A549 (cell line): ENCODE results near the gene POC1A. TPM values are rescaled to one million over a fixed set of nuclear protein-coding genes. Genes with fewer than 3 reads are reported as not detected.

Experiments used
- ATAC-seq, 2 experiments: fragments of 200-7000 bp in 1 of 2; fragments of >200 bp in 1 of 2; cut with Nextera tagmentation in 1 of 2; cut with Tn5 transposase in 1 of 2; 3 replicates each; pipeline versions ENCODE4 v1.8.0 to v1.9.1; 2018 to 2020; ENCODE audit warnings: mild to moderate bottlenecking in 1 of 2, moderate library complexity in 1 of 2
- CTCF ChIA-PET: fragments of 300-600 bp; sonication (Branson Sonifier 250); formaldehyde crosslinking; extraction: SDS; loops from one replicate; lab custom pipeline; 2021; ENCODE audit warnings: antibody characterized with exemption, inconsistent platforms; lab: Yijun Ruan, JAX
- POLR2A ChIA-PET: fragments of 350-600 bp; formaldehyde crosslinking; extraction: SDS; loops from one replicate; lab custom pipeline; 2021; ENCODE audit warnings: antibody characterized with exemption, inconsistent platforms; lab: Yijun Ruan, JAX
- DNase-seq, 2 experiments: peaks; one replicate each; pipeline versions ENCODE4 v3.0.0 to v3.0.0-alpha.2; 2011 to 2016; ENCODE audit warnings: low read depth in 1 of 2, low spot score in 1 of 2
- FAIRE-seq: peaks from 2 replicates; lab custom pipeline; 2011; peaks lifted over from hg19 to GRCh38; lab: Jason Lieb, UNC
- H3K27ac ChIP-seq, 2 experiments: fragments of >200 bp; sonication (Bioruptor Twin); formaldehyde crosslinking; 3 replicates each; pipeline ENCODE4 v1.5.1; 2016 to 2017
- H3K4me1 ChIP-seq: fragments of >200 bp; sonication (Bioruptor Twin); formaldehyde crosslinking; 3 replicates; pipeline ENCODE4 v1.6.1; 2016
- H3K4me2 ChIP-seq: fragments of >200 bp; sonication (Bioruptor Twin); formaldehyde crosslinking; 3 replicates; pipeline ENCODE4 v1.6.1; 2016
- H3K4me3 ChIP-seq: fragments of >200 bp; sonication (Bioruptor Twin); formaldehyde crosslinking; 3 replicates; pipeline ENCODE4 v1.5.1; 2016
- H3K9me3 ChIP-seq: fragments of >200 bp; sonication (Bioruptor Twin); formaldehyde crosslinking; 3 replicates; pipeline ENCODE4 v1.6.1; 2016
- CBX2 ChIP-seq: fragments of 200-600 bp; sonication (generic); IDR thresholded peaks from 2 replicates; pipeline ENCODE4 v1.6.1; 2016; ENCODE audit warnings: low read depth, mild to moderate bottlenecking, borderline replicate concordance
- EHMT2 ChIP-seq: fragments of 200-600 bp; sonication (generic); IDR thresholded peaks from 2 replicates; pipeline ENCODE4 v1.6.1; 2016; ENCODE audit warnings: antibody characterized with exemption, low read depth, mild to moderate bottlenecking, moderate library complexity
- ESRRA ChIP-seq: fragments of 150-350 bp; IDR thresholded peaks from 2 replicates; pipeline ENCODE4 v1.6.1; 2014; ENCODE audit warnings: mild to moderate bottlenecking, low read length, borderline replicate concordance
- FOSB ChIP-seq: fragments of 250-450 bp; sonication (Bioruptor Pico); IDR thresholded peaks from 2 replicates; pipeline ENCODE4 v1.5.0; 2020; ENCODE audit warnings: mild to moderate bottlenecking, moderate library complexity
- HOXB5 ChIP-seq: fragments of 250-450 bp; sonication (Bioruptor Pico); IDR thresholded peaks from 2 replicates; pipeline ENCODE4 v1.5.0; 2020; ENCODE audit warnings: mild to moderate bottlenecking, moderate library complexity
- JUN ChIP-seq, 2 experiments: fragments of >200 bp; sonication (Bioruptor Twin); formaldehyde crosslinking; IDR thresholded peaks; 2 replicates in 1 of 2; 3 replicates in 1 of 2; pipeline ENCODE4 v1.6.1; 2016 to 2017
- JUNB ChIP-seq: fragments of >200 bp; sonication (Bioruptor Twin); formaldehyde crosslinking; IDR thresholded peaks from 2 replicates; pipeline ENCODE4 v1.6.1; 2016
- MYC ChIP-seq: IDR thresholded peaks from 2 replicates; pipeline ENCODE4 v1.6.1; 2012; ENCODE audit warnings: mild to moderate bottlenecking, inconsistent platforms, low read length, improper control_type of control experiment, borderline replicate concordance
- PHF8 ChIP-seq: fragments of 200-600 bp; sonication (generic); IDR thresholded peaks from 2 replicates; pipeline ENCODE4 v1.6.1; 2016; ENCODE audit warnings: low read depth, mild to moderate bottlenecking, antibody characterized with exemption, moderate library complexity, borderline replicate concordance
- POLR2A ChIP-seq: IDR thresholded peaks from 2 replicates; pipeline ENCODE4 v1.6.1; 2012; ENCODE audit warnings: mild to moderate bottlenecking, low read length
- POLR2AphosphoS2 ChIP-seq: conservative IDR thresholded peaks from 2 replicates; pipeline ENCODE4 v1.6.1; 2012; ENCODE audit warnings: low read length, improper control_type of control experiment, inconsistent platforms
- RAD21 ChIP-seq, 2 experiments: fragments of >200 bp in 1 of 2; sonication (Bioruptor Twin) in 1 of 2; formaldehyde crosslinking in 1 of 2; IDR thresholded peaks in 1 of 2; conservative IDR thresholded peaks in 1 of 2; 2 replicates in 1 of 2; 3 replicates in 1 of 2; pipeline ENCODE4 v1.6.1; 2012 to 2018; ENCODE audit warnings: inconsistent platforms in 1 of 2
- RARB ChIP-seq: fragments of 250-450 bp; sonication (Bioruptor Pico); IDR thresholded peaks from 2 replicates; pipeline ENCODE4 v1.8.0; 2021; ENCODE audit warnings: mild to moderate bottlenecking, moderate library complexity
- RFX5 ChIP-seq: fragments of 450-650 bp; IDR thresholded peaks from 2 replicates; pipeline ENCODE4 v1.7.1; 2014; ENCODE audit warnings: antibody characterized with exemption, mild to moderate bottlenecking, moderate library complexity
- RNF2 ChIP-seq: fragments of 200-600 bp; sonication (generic); IDR thresholded peaks from 2 replicates; pipeline ENCODE4 v1.6.1; 2016; ENCODE audit warnings: low read depth, mild to moderate bottlenecking, antibody characterized with exemption, moderate library complexity, borderline replicate concordance
- TFCP2L1 ChIP-seq: fragments of 250-450 bp; sonication (Bioruptor Pico); IDR thresholded peaks from 2 replicates; pipeline ENCODE4 v1.5.0; 2021; ENCODE audit warnings: mild to moderate bottlenecking
- TP53 ChIP-seq: fragments of 250-450 bp; sonication (Bioruptor Pico); IDR thresholded peaks from 2 replicates; pipeline ENCODE4 v1.5.0; 2021; ENCODE audit warnings: mild to moderate bottlenecking, moderate library complexity
- ZSCAN20 ChIP-seq: fragments of 250-450 bp; sonication (Bioruptor Pico); IDR thresholded peaks from 2 replicates; pipeline ENCODE4 v1.8.0; 2022; ENCODE audit warnings: mild to moderate bottlenecking, moderate library complexity
- WGBS: methylation state at CpG from one replicate; pipeline ENCODE4 v1.1.6; 2017; ENCODE audit errors: missing lambda C conversion rate; 5-methylcytosine and 5-hydroxymethylcytosine counted together
- polyA plus RNA-seq, 4 experiments: library from polyadenylated mRNA; depleted of rRNA in 3 of 4; stranded (reverse); fragments of >200 nt; fragmentation: RNase III in 1 of 4; extraction: RNeasy Plus Mini Kit Qiagen cat#74134 plus additional on column Dnase treatment in 1 of 4; gene quantifications; 2 replicates in 3 of 4; 3 replicates in 1 of 4; pipeline ENCODE4 v1.2.3, GENCODE V29; 2011 to 2017
- TF ChIP-seq, protein P1 (sequence below): fragments of 150-350 bp; IDR thresholded peaks from 2 replicates; pipeline ENCODE4 v1.6.1; 2014; ENCODE audit warnings: low read depth, mild to moderate bottlenecking, low read length
- TF ChIP-seq, protein P2 (sequence below): fragments of >200 bp; sonication (Bioruptor Twin); formaldehyde crosslinking; IDR thresholded peaks from 3 replicates; pipeline ENCODE4 v1.5.1; 2016
- TF ChIP-seq, protein P3 (sequence below): fragments of 200-600 bp; sonication (generic); IDR thresholded peaks from 2 replicates; pipeline ENCODE4 v1.6.1; 2016; ENCODE audit warnings: antibody characterized with exemption, mild to moderate bottlenecking, moderate library complexity
- TF ChIP-seq, protein P4 (sequence below): fragments of >200 bp; sonication (Bioruptor Twin); formaldehyde crosslinking; IDR thresholded peaks from 2 replicates; pipeline ENCODE4 v1.6.1; 2016

The POC1A gene
- polyA plus RNA-seq, 2 of the 4 experiments (the other 2 are of a cell fraction): 9.4 to 14.1 TPM

DNA sequence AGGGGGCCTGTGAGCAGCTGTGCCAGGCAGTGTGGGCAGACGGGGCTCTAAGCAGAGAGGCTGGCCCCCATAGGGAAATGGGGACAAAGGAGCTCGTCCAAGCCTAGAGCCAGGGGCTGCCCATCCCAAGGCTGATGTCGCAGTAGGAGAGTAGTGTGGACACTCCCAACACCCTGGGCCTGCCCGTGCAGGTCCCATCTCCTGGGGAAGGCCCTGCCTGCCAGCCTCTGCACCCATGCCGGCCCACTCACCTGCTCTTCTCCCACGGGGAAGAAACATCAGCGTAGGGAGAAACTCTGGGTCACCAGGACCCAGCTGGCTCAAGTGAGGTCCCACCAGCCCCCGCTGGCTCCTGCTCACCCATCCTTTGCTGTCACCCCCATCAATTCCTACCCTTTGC lies 87.2 kb downstream of the POC1A start:
- FAIRE-seq (no peak), ATAC-seq (no peak), DNase-seq (no peak)
- no peak for TF ChIP-seq CBX2
- no peak for TF ChIP-seq TP53 (CRISPR knock-in tag)
- TF ChIP-seq TFCP2L1: no peak
- TF ChIP-seq ZSCAN20: no peak
- TF ChIP-seq FOSB: no peak
- TF ChIP-seq POLR2A: no peak
- TF ChIP-seq RAD21 (conservative IDR thresholded peaks at IDR 0.05 in 1 of 2, IDR thresholded peaks at IDR 0.05 in 1 of 2): no peak
- TF ChIP-seq RARB (CRISPR knock-in tag): no peak
- no peak for TF ChIP-seq RFX5
- TF ChIP-seq PHF8: no peak
- no peak for TF ChIP-seq JUN (IDR thresholded peaks at IDR 0.05)
- TF ChIP-seq RNF2: no peak
- no peak for TF ChIP-seq HOXB5
- TF ChIP-seq ESRRA: no peak
- Histone ChIP-seq H3K4me2 (no peak overlapping the region), H3K4me3 (no peak overlapping the region), H3K27ac (no peak overlapping the region), H3K4me1 (peaks cover 8% of the 10 kb centered on the region), H3K9me3 (no peaks in the 10 kb centered on the region)
- ChIA-PET POLR2A (no interaction called here), CTCF (interaction anchor here (1.1 kb wide), 1 partner anchor 11 kb away, joined by 4 read pairs; no protein-coding TSS in a partner anchor)
- WGBS: 89% methylated on average over 5 of the region's 8 CpGs

DNA sequence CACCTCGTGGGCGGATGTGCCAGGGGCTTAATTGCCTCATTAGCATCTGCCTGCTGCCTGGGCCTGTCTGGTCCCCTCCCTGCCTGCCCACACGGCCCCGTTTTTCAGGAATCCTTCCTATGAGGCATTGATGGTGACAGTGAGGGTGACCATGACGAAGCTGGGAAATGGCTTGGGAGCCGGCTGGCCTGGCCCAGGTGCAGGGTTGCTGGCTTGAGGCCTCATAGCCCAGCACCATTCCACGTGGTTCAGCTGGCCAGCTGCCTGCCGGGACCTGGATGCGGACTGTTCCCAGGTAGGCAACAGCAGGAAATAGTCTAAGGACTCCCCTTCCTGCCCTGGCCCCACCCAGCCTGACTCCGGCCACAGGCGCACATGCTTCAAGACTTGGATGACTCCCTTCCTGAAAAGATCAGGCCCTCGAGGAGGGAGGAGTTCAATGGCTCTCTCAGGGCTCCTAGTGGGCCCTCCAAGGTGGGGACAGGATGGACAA lies 88.9 kb downstream of the POC1A start:
- ChIA-PET POLR2A (no interaction called here), CTCF (no interaction called here)
- FAIRE-seq (no peak), DNase-seq (no peak), ATAC-seq (no peak)
- Histone ChIP-seq H3K4me2 (no peak overlapping the region), H3K9me3 (no peaks in the 10 kb centered on the region), H3K27ac (no peak overlapping the region), H3K4me1 (peaks cover 8% of the 10 kb centered on the region), H3K4me3 (no peak overlapping the region)
- 67% methylated on average over 11 of the region's 12 CpGs for whole genome bisulfite sequencing
- TF ChIP-seq, protein P1, sequence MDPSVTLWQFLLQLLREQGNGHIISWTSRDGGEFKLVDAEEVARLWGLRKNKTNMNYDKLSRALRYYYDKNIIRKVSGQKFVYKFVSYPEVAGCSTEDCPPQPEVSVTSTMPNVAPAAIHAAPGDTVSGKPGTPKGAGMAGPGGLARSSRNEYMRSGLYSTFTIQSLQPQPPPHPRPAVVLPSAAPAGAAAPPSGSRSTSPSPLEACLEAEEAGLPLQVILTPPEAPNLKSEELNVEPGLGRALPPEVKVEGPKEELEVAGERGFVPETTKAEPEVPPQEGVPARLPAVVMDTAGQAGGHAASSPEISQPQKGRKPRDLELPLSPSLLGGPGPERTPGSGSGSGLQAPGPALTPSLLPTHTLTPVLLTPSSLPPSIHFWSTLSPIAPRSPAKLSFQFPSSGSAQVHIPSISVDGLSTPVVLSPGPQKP: no peak

DNA sequence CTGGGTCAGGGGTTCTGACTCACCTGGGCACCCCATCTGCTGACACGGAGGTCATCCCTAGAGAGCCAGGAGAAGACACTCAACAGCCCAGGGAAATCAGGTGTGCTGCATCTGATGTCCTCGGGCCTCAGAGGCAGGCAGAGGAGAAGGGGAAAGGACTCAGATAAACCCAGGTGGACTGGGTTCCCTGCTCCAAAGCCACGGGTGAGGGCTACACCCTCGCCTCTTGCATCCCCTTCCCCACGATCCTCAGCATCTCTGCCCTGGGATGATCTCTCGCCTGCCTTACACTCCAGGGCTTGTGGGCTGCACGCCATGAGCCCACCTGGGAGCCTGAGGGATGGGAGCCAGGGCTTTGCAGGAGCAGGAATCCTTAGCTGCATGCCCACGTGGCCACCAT lies 89.7 kb downstream of the POC1A start:
- no peak overlapping the region for H3K4me3 ChIP-seq
- ATAC-seq (no peak), DNase-seq (no peak), FAIRE-seq (no peak)
- H3K4me1 ChIP-seq: peaks cover 8% of the 10 kb centered on the region
- 84% methylated on average over 6 of the region's 8 CpGs for WGBS
- no peak overlapping the region for H3K4me2 ChIP-seq
- no peaks in the 10 kb centered on the region for H3K9me3 ChIP-seq
- CTCF ChIA-PET: no interaction called here
- no peak overlapping the region for H3K27ac ChIP-seq
- POLR2A ChIA-PET: no interaction called here
- TF ChIP-seq MYC (no peak), JUN (IDR thresholded peaks at IDR 0.05) (no peak), JUNB (no peak), POLR2AphosphoS2 (no peak), EHMT2 (no peak)
- TF ChIP-seq, protein P2, sequence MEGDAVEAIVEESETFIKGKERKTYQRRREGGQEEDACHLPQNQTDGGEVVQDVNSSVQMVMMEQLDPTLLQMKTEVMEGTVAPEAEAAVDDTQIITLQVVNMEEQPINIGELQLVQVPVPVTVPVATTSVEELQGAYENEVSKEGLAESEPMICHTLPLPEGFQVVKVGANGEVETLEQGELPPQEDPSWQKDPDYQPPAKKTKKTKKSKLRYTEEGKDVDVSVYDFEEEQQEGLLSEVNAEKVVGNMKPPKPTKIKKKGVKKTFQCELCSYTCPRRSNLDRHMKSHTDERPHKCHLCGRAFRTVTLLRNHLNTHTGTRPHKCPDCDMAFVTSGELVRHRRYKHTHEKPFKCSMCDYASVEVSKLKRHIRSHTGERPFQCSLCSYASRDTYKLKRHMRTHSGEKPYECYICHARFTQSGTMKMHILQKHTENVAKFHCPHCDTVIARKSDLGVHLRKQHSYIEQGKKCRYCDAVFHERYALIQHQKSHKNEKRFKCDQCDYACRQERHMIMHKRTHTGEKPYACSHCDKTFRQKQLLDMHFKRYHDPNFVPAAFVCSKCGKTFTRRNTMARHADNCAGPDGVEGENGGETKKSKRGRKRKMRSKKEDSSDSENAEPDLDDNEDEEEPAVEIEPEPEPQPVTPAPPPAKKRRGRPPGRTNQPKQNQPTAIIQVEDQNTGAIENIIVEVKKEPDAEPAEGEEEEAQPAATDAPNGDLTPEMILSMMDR: no peak
- TF ChIP-seq, protein P3, sequence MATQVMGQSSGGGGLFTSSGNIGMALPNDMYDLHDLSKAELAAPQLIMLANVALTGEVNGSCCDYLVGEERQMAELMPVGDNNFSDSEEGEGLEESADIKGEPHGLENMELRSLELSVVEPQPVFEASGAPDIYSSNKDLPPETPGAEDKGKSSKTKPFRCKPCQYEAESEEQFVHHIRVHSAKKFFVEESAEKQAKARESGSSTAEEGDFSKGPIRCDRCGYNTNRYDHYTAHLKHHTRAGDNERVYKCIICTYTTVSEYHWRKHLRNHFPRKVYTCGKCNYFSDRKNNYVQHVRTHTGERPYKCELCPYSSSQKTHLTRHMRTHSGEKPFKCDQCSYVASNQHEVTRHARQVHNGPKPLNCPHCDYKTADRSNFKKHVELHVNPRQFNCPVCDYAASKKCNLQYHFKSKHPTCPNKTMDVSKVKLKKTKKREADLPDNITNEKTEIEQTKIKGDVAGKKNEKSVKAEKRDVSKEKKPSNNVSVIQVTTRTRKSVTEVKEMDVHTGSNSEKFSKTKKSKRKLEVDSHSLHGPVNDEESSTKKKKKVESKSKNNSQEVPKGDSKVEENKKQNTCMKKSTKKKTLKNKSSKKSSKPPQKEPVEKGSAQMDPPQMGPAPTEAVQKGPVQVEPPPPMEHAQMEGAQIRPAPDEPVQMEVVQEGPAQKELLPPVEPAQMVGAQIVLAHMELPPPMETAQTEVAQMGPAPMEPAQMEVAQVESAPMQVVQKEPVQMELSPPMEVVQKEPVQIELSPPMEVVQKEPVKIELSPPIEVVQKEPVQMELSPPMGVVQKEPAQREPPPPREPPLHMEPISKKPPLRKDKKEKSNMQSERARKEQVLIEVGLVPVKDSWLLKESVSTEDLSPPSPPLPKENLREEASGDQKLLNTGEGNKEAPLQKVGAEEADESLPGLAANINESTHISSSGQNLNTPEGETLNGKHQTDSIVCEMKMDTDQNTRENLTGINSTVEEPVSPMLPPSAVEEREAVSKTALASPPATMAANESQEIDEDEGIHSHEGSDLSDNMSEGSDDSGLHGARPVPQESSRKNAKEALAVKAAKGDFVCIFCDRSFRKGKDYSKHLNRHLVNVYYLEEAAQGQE: no peak
- TF ChIP-seq, protein P4, sequence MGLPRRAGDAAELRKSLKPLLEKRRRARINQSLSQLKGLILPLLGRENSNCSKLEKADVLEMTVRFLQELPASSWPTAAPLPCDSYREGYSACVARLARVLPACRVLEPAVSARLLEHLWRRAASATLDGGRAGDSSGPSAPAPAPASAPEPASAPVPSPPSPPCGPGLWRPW: no peak
